GM06990 (cell line): ENCODE data around the gene CFAP58.

Experiments
- DNase-seq: peaks from one replicate; pipeline ENCODE4 v3.0.0-alpha.2; 2011; ENCODE audit not compliant: insufficient read length; ENCODE audit errors: extremely low read depth
- H3K27me3 ChIP-seq: replicated peaks from 2 replicates; pipeline ENCODE4 v1.6.0; 2011; ENCODE audit warnings: low read length; ENCODE audit not compliant: control insufficient read depth, insufficient read depth
- H3K36me3 ChIP-seq: 2 replicates; pipeline ENCODE4 v1.5.1; 2011; ENCODE audit warnings: low read length; ENCODE audit not compliant: control insufficient read depth, insufficient read depth
- H3K4me3 ChIP-seq: replicated peaks from 2 replicates; pipeline ENCODE4 v1.5.1; 2011; ENCODE audit warnings: low read depth, mild to moderate bottlenecking, control low read depth, low read length
- TF ChIP-seq, protein P1 (sequence below): IDR thresholded peaks from 2 replicates; pipeline ENCODE4 v1.5.1; 2011; ENCODE audit warnings: low read length, control low read depth, mild to moderate bottlenecking, inconsistent platforms; ENCODE audit not compliant: insufficient read depth, poor library complexity, severe bottlenecking

Gene CFAP58

DNA sequence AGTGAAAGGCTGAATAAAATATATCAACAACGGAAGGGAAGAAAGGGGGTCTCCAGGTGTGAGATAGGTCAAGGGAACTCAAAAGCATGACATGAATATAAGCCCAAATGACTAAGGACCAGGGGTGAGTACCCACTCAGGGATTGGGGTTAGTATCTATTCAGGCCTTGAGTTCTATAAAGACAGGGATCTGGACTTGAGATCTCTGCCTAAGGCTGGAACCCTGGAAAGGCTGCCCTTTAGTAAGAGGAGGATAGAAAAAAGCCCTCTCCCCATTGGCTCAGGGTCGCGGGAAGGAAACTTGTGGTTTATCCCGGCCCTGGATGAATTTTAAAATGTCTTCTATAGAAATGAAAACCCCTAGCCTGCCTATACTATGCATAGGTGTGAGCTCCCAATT is 13.0 kb upstream of the CFAP58 start:
- TF ChIP-seq, protein P1, sequence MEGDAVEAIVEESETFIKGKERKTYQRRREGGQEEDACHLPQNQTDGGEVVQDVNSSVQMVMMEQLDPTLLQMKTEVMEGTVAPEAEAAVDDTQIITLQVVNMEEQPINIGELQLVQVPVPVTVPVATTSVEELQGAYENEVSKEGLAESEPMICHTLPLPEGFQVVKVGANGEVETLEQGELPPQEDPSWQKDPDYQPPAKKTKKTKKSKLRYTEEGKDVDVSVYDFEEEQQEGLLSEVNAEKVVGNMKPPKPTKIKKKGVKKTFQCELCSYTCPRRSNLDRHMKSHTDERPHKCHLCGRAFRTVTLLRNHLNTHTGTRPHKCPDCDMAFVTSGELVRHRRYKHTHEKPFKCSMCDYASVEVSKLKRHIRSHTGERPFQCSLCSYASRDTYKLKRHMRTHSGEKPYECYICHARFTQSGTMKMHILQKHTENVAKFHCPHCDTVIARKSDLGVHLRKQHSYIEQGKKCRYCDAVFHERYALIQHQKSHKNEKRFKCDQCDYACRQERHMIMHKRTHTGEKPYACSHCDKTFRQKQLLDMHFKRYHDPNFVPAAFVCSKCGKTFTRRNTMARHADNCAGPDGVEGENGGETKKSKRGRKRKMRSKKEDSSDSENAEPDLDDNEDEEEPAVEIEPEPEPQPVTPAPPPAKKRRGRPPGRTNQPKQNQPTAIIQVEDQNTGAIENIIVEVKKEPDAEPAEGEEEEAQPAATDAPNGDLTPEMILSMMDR = no peak
- Histone ChIP-seq H3K4me3 (no peak overlapping the region), H3K36me3 (no peaks in the 10 kb centered on the region), H3K27me3 (no peaks in the 10 kb centered on the region)
- no peak for DNase-seq

DNA sequence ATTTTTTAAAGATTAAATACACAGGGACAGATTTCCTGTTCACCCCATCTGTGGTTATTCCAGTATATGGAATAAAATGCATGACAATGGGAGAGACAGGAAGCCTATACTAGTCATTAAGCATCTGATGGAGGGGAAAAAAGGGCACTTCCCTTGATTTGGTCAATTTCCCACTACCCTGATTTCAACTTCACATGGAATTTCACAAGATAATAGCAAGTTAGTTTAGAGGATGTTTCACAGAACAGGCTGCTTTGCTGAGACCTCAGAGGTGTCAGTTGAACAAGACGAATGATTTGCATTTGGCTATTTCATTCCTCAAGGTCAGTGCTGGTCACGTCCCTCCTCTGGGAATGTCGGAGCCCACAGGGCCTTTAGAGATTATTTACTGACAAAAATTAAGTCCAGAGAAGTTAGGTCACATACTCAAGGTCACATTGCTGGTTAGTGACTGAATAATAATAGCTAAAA is 10.7 kb upstream of the CFAP58 start:
- TF ChIP-seq, protein P1 = no peak
- Histone ChIP-seq H3K27me3 (no peaks in the 10 kb centered on the region), H3K36me3 (no peaks in the 10 kb centered on the region), H3K4me3 (no peak overlapping the region)
- DNase-seq = no peak

DNA sequence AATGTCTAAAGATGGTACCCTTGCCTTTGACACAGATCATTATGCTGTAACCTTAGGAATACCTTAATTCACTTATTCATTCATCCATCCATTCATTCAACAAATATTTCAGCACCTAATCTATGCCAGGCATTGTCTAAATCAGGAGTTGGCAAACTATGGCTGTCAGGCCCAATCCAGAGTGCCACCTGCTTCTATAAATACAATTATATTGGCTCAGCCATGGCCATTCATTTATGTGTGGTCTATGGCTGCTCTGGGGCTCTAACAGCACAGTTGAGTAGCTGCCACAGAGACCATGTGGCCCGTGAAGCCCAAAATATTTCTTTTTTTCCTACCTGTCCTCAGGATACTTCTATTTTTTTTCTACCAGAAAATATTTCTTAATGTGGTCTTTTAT is 9.4 kb upstream of the CFAP58 start:
- H3K27me3 ChIP-seq = no peaks in the 10 kb centered on the region
- TF ChIP-seq, protein P1 = no peak
- no peak for DNase-seq
- H3K36me3 ChIP-seq = no peaks in the 10 kb centered on the region
- H3K4me3 ChIP-seq = no peak overlapping the region

DNA sequence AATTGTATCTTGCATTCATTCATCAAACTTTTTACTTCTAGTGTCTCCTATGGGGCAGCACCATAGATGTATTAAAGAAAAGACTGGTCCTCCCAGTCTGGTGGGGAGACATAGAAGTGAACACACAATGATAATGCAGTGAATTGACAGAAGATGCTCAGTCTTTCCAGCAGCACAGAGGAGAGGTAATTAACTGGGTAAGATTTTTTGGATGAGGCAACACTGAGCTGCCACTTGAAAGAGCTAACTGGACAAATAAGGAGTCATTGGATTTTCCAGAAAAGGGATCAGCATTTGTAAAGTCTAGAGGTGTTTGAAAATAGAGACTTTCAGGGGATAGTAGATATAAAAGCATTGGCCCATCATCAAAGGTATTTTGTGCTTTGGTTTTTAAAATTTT is 8.1 kb upstream of the CFAP58 start:
- TF ChIP-seq, protein P1 = no peak
- no peaks in the 10 kb centered on the region for H3K36me3 ChIP-seq
- H3K27me3 ChIP-seq = no peaks in the 10 kb centered on the region

DNA sequence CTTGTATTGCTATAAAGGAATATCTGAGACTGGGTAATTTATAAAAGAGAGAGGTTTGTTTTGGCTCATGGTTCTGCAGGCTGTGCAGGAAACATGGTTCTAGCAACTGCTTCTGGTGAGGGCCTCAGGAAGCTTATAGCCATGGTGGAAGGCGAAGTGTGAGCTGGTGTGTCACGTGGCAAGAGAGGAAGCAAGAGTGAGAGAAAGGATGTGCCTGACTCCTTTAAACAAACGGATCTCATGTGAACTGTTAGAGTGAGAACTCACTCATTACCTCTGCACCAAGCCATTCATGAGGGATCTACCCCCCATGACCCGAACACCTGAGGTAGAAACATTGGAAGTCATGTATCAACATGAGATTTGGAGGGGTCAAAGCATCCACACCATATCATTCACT is 7.7 kb upstream of the CFAP58 start:
- Histone ChIP-seq H3K27me3 (no peaks in the 10 kb centered on the region), H3K36me3 (no peaks in the 10 kb centered on the region), H3K4me3 (no peak overlapping the region)
- TF ChIP-seq, protein P1 = no peak
- no peak for DNase-seq

More for the DNA sequence above, 8.1 kb upstream of the CFAP58 start:
- no peak for DNase-seq
- no peak overlapping the region for H3K4me3 ChIP-seq

DNA sequence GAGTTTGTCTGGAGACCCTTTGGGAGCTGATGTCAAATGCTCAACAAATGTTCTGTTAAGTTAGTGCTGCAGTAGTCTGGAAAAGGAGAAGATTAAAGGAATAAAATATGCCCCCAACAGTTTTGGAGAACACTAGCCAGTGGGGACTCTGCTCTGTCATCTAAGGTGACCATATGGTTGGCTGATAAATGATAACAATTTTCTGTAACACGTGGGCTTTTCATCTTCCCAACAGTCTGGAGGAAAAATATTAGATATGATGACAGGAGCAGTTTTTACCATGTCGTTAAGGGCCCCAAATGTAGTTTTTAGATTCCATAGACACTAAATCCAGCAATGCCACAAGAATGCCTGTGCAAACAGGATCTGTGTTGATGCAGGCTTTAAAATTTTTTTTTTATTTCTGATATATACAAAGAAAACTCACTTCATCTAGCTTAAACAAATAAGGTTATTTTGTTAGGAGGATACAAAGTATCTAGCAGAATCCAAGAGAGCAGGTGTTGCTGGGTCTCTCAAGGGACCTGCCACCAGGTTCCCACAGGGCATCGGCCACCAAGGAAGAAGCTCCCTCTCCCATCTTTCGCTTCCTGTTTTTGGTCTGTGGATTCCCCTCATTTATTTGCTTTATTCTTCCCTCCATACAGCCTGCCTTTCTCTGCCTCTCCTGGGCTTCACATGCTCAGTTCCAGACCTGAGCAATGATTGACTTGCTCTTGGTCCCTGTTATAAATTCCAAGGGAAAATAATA is 6.2 kb upstream of the CFAP58 start:
- DNase-seq = no peak
- Histone ChIP-seq H3K27me3 (no peaks in the 10 kb centered on the region), H3K36me3 (no peaks in the 10 kb centered on the region), H3K4me3 (no peak overlapping the region)
- TF ChIP-seq, protein P1 = no peak
